H1 (cell line): Measurements from ENCODE around the gene CREB3L1. TPM values are rescaled to one million over a fixed set of nuclear protein-coding genes. Genes with fewer than 3 reads are reported as not detected.

Experiments used
- polyA plus RNA-seq, 7 experiments: library from polyadenylated mRNA; depleted of rRNA in 3 of 7; stranded (reverse) in 5 of 7; unstranded in 2 of 7; fragments of >200 nt in 5 of 7; fragments of 200-250 nt in 2 of 7; gene quantifications; 1 replicate in 5 of 7; 2 replicates in 1 of 7; 4 replicates in 1 of 7; pipeline versions ENCODE4 v1.2.1 to v1.2.3, GENCODE V29; 2011 to 2013; ENCODE audit warnings: missing spikeins in 2 of 7, mixed read lengths in 2 of 7
- total RNA-seq: library from RNA; stranded (reverse); fragmentation: NEBNext Ultra II Directional; extraction: Animal tissue kit (Norgen Biotek cat#: 25700); gene quantifications from 2 replicates; pipeline ENCODE4 v1.2.1, GENCODE V29; 2021
- TF ChIP-seq, protein P1 (sequence below): IDR thresholded peaks from 2 replicates; pipeline ENCODE4 v1.6.1; 2011; ENCODE audit warnings: low read length, improper control_type of control experiment

Gene CREB3L1
- total and polyA plus RNA-seq, 2 of the 8 experiments (the other 6 are each of a cell fraction or from before 2014, with no cell fraction given) = 4.1 to 12.7 TPM

GRCh38 chr11:46242041-46242951, 35.2 kb upstream of the CREB3L1 start (continued):
- TF ChIP-seq, protein P1, sequence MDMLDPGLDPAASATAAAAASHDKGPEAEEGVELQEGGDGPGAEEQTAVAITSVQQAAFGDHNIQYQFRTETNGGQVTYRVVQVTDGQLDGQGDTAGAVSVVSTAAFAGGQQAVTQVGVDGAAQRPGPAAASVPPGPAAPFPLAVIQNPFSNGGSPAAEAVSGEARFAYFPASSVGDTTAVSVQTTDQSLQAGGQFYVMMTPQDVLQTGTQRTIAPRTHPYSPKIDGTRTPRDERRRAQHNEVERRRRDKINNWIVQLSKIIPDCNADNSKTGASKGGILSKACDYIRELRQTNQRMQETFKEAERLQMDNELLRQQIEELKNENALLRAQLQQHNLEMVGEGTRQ = no peak
